ENCODE results near the gene FAM3C. TPM values are rescaled to one million over a fixed set of nuclear protein-coding genes. Genes with fewer than 3 reads are reported as not detected.

The FAM3C gene
- total and polyA plus RNA-seq, 2 of the 4 experiments (the other 2 are of a cell fraction), result 11.5 to 45.8 TPM

- TF ChIP-seq RFX5 (IDR thresholded peaks at IDR 0.05; ENCODE audit: low read depth, low read length) (no peak), FOS (IDR thresholded peaks at IDR 0.05; ENCODE audit: low read depth, low read length) (no peak), USF2 (IDR thresholded peaks at IDR 0.05; ENCODE audit: low read depth, low read length) (peak; percentile 75), MAFK (IDR thresholded peaks at IDR 0.05; ENCODE audit: low read depth, low read length) (no peak)
Measured at GRCh38 chr7:121395961-121396757, at the start of gene FAM3C (continued).

- no CpG with 5 or more reads among the region's 2 CpGs for WGBS, 2 experiments (ENCODE audit: extremely low coverage in 2 of 2, insufficient read length in 1 of 2)
Measured at GRCh38 chr7:121442845-121443244, 46.7 kb upstream of the FAM3C start.

More at GRCh38 chr7:121442845-121443244, 46.7 kb upstream of the FAM3C start:
- Histone ChIP-seq H3K14ac (replicated peaks; ENCODE audit: low read depth, low read length) (no peak overlapping the region), H2AK9ac (replicated peaks; ENCODE audit: low read depth, low read length, poor library complexity) (no peak overlapping the region), H3K18ac (ENCODE audit: low read depth, low read length) (no peak overlapping the region), H2AFZ (replicated peaks; ENCODE audit: low read length, poor library complexity) (no peak overlapping the region), H3K79me1 (ENCODE audit: low read depth in 1 of 2, low read length in 2 of 2) (no peaks in the 10 kb centered on the region), H3K23ac (ENCODE audit: low read depth, low read length) (no peak overlapping the region), H2AK5ac (ENCODE audit: low read depth, low read length) (no peak overlapping the region), H3K4me2 (ENCODE audit: low read depth, low read length) (no peak overlapping the region), H3K27me3 (ENCODE audit: control insufficient read depth, insufficient read depth, low read length) (no peaks in the 10 kb centered on the region), H2BK5ac (ENCODE audit: low read depth, low read length, poor library complexity, severe bottlenecking) (no peak overlapping the region), H3K27ac (ENCODE audit: insufficient read depth, low read length) (no peak overlapping the region), H3K36me3 (ENCODE audit: control insufficient read depth, insufficient read depth, low read length) (no peaks in the 10 kb centered on the region), H3K9me1 (ENCODE audit: insufficient read depth, low read length) (no peaks in the 10 kb centered on the region), H3K9ac (ENCODE audit: low read depth, low read length) (no peak overlapping the region), H3K4me1 (ENCODE audit: control insufficient read depth, insufficient read depth, low read length) (peaks cover 6% of the 10 kb centered on the region), H4K5ac (ENCODE audit: low read depth, low read length) (no peak overlapping the region), H3K56ac (ENCODE audit: extremely low read depth, insufficient read depth, low read length) (no peak overlapping the region), H2BK120ac (ENCODE audit: low read depth, low read length) (no peak overlapping the region), H4K20me1 (ENCODE audit: insufficient read depth, low read length) (no peaks in the 10 kb centered on the region), H2BK15ac (ENCODE audit: low read depth, low read length) (no peak overlapping the region), H3K9me3 (ENCODE audit: control insufficient read depth, insufficient read depth, low read length) (no peaks in the 10 kb centered on the region), H4K8ac (ENCODE audit: low read depth in 2 of 2, low read length in 2 of 2) (no peak overlapping the region), H3K4me3 (ENCODE audit: insufficient read depth, low read depth, low read length) (no peak overlapping the region), H4K91ac (ENCODE audit: insufficient read depth, low read depth, low read length) (no peak overlapping the region), H3K4ac (ENCODE audit: low read depth, low read length) (no peak overlapping the region), H2BK20ac (ENCODE audit: low read depth, low read length) (no peak overlapping the region)
- in situ Hi-C loops (cut with MboI; ENCODE audit: low sequenced_read_pairs) (no loop called here), dilution Hi-C loops (cut with HindIII; ENCODE audit: low sequenced_read_pairs, unreplicated experiment) (no loop called here), intact Hi-C loops (cut with micrococcal nuclease) (no loop called here)
- TF ChIP-seq RFX5 (IDR thresholded peaks at IDR 0.05; ENCODE audit: low read depth, low read length), result no peak
- no peak for TF ChIP-seq BHLHE40 (IDR thresholded peaks at IDR 0.05; ENCODE audit: low read depth, low read length)
- TF ChIP-seq CTCF (conservative IDR thresholded peaks at IDR 0.05; ENCODE audit: low read depth, low read length), result no peak
- TF ChIP-seq MXI1 (IDR thresholded peaks at IDR 0.05; ENCODE audit: borderline replicate concordance, low read depth, low read length), result no peak
- POLR2A ChIA-PET (ENCODE audit: unreplicated experiment), result no interaction called here
- CTCF ChIA-PET, result no interaction called here
- no TSS peak for BruUV-seq (replicated peaks)
- ATAC-seq (ENCODE audit: low read depth), result no peak
- DNase-seq, result no peak

Measured in IMR-90 (cell line).